ENCODE data around the gene TTLL6.

The TTLL6 gene

DNA sequence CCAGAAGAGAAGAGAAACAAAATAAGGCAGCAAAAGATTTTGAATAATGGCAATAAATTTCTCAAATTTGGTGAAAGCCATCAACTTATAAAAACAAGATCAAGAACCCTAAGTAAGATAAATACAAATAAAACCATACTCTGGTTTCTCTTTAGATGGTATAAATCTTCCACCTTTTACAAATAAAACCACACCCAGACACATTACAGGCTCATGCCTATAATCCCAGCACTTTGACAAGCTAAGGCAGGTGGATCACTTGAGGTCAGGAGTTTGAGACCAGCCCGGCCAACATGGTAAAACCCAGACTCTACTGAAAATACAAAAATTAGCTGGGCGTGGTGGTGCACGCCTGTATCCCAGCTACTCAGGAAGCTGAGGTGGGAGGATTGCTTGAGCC, 43.8 kb downstream of the TTLL6 start:
- Histone ChIP-seq H3K4me2 (ENCODE audit: insufficient read depth, low read length, poor library complexity, severe bottlenecking) (no peak overlapping the region), H3K4me1 (ENCODE audit: control insufficient read depth in 2 of 2, insufficient read depth in 1 of 2, low read depth in 1 of 2, low read length in 2 of 2) (no peaks in the 10 kb centered on the region)
- WGBS, 2 donors (ENCODE audit: extremely low coverage in 2 of 2, insufficient read length in 2 of 2, insufficient replicate concordance in 1 of 2): no CpG with 5 or more reads among the region's 3 CpGs

DNA sequence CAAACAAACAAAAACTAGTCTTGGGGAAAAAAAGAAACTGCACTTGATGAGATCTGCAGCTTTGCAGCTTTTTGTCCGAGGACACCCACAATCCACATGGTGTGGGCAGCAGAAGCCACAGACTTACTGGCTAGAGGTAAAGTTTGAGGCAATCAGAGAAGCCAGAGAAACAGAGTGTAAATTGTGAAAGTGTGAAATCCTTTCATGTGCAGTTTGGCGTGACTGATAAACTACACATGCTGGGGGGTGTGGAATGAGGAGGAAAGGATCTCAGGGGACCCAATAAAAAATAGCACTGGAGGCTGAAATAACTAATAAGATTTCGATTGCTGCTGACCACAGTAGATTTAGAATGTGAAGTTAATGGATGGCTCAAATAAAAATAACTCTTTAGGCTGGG, 46.1 kb downstream of the TTLL6 start:
- H4K91ac ChIP-seq (ENCODE audit: low read depth, low read length, poor library complexity): no peak overlapping the region
- DNase-seq (ENCODE audit: low spot score): no peak

More for the DNA sequence above, 43.8 kb downstream of the TTLL6 start:
- DNase-seq (ENCODE audit: low spot score): no peak
- H2BK12ac ChIP-seq (ENCODE audit: low read length): no peak overlapping the region
- H2AK5ac ChIP-seq (ENCODE audit: low read depth, low read length): no peak overlapping the region
- H3K27ac ChIP-seq (replicated peaks; ENCODE audit: low read length): no peak overlapping the region
- no peak overlapping the region for H3K14ac ChIP-seq (ENCODE audit: low read length)
- H4K8ac ChIP-seq (ENCODE audit: low read depth, low read length): no peak overlapping the region
- H3K23ac ChIP-seq (ENCODE audit: low read depth, low read length, poor library complexity): no peak overlapping the region
- H3K79me1 ChIP-seq (ENCODE audit: low read depth, low read length): no peaks in the 10 kb centered on the region
- no peak overlapping the region for H3K9ac ChIP-seq (ENCODE audit: low read depth, low read length, poor library complexity)
- H3K36me3 ChIP-seq (replicated peaks in 1 of 2; ENCODE audit: control insufficient read depth in 2 of 2, insufficient read depth in 2 of 2, low read length in 2 of 2): no peaks in the 10 kb centered on the region
- H2BK15ac ChIP-seq (ENCODE audit: low read length): no peak overlapping the region
- H3K27me3 ChIP-seq (ENCODE audit: control insufficient read depth in 3 of 3, insufficient read depth in 3 of 3, low read depth in 1 of 3, low read length in 3 of 3): peaks cover 0 to 10% (median 0%) of the 10 kb centered on the region in 3 experiments
- no peak overlapping the region for H2AFZ ChIP-seq (ENCODE audit: low read length)
- no peak overlapping the region for H2BK120ac ChIP-seq (ENCODE audit: low read depth, low read length)
- H3K18ac ChIP-seq (ENCODE audit: low read length): no peak overlapping the region
- no peak overlapping the region for H3K4me3 ChIP-seq (ENCODE audit: low read length in 2 of 2)
- no peak overlapping the region for H4K91ac ChIP-seq (ENCODE audit: low read depth, low read length, poor library complexity)
- no peaks in the 10 kb centered on the region for H3K9me3 ChIP-seq (replicated peaks in 1 of 2; ENCODE audit: control insufficient read depth in 2 of 2, insufficient read depth in 1 of 2, low read depth in 1 of 2, low read length in 2 of 2)
- no peak overlapping the region for H3K4ac ChIP-seq (ENCODE audit: low read length)
- no peak overlapping the region for H2BK5ac ChIP-seq (ENCODE audit: low read length)

GRCh38 chr17:48769009-48769675, 47.9 kb downstream of the TTLL6 start:
- no peak overlapping the region for H3K4me3 ChIP-seq (ENCODE audit: low read length in 2 of 2)
- no peaks in the 10 kb centered on the region for H3K9me3 ChIP-seq (replicated peaks in 1 of 2; ENCODE audit: control insufficient read depth in 2 of 2, insufficient read depth in 1 of 2, low read depth in 1 of 2, low read length in 2 of 2)
- no peak overlapping the region for H3K23ac ChIP-seq (ENCODE audit: low read depth, low read length, poor library complexity)
- H3K4me2 ChIP-seq (ENCODE audit: insufficient read depth, low read length, poor library complexity, severe bottlenecking): no peak overlapping the region
- H4K91ac ChIP-seq (ENCODE audit: low read depth, low read length, poor library complexity): no peak overlapping the region
- no peaks in the 10 kb centered on the region for H3K4me1 ChIP-seq (ENCODE audit: control insufficient read depth in 2 of 2, insufficient read depth in 1 of 2, low read depth in 1 of 2, low read length in 2 of 2)
- H2AFZ ChIP-seq (ENCODE audit: low read length): no peak overlapping the region
- no CpG with 5 or more reads among the region's 5 CpGs for WGBS, 2 donors (ENCODE audit: extremely low coverage in 2 of 2, insufficient read length in 2 of 2, insufficient replicate concordance in 1 of 2)
- H3K14ac ChIP-seq (ENCODE audit: low read length): no peak overlapping the region
- H2BK120ac ChIP-seq (ENCODE audit: low read depth, low read length): no peak overlapping the region
- H2AK5ac ChIP-seq (ENCODE audit: low read depth, low read length): no peak overlapping the region
- no peak overlapping the region for H2BK12ac ChIP-seq (ENCODE audit: low read length)
- no peak overlapping the region for H2BK5ac ChIP-seq (ENCODE audit: low read length)
- no peak overlapping the region for H3K9ac ChIP-seq (ENCODE audit: low read depth, low read length, poor library complexity)
- no peak for DNase-seq (ENCODE audit: low spot score)
- no peaks in the 10 kb centered on the region for H3K79me1 ChIP-seq (ENCODE audit: low read depth, low read length)
- peaks cover 0 to 23% (median 2%) of the 10 kb centered on the region in 3 experiments for H3K27me3 ChIP-seq (ENCODE audit: control insufficient read depth in 3 of 3, insufficient read depth in 3 of 3, low read depth in 1 of 3, low read length in 3 of 3)
- no peak overlapping the region for H3K4ac ChIP-seq (ENCODE audit: low read length)
- H2BK15ac ChIP-seq (ENCODE audit: low read length): no peak overlapping the region
- H3K18ac ChIP-seq (ENCODE audit: low read length): no peak overlapping the region
- no peaks in the 10 kb centered on the region for H3K36me3 ChIP-seq (replicated peaks in 1 of 2; ENCODE audit: control insufficient read depth in 2 of 2, insufficient read depth in 2 of 2, low read length in 2 of 2)
- no peak overlapping the region for H4K8ac ChIP-seq (ENCODE audit: low read depth, low read length)
- H3K27ac ChIP-seq (replicated peaks; ENCODE audit: low read length): no peak overlapping the region

More for the DNA sequence above, 46.1 kb downstream of the TTLL6 start:
- H3K14ac ChIP-seq (ENCODE audit: low read length): no peak overlapping the region
- H3K9me3 ChIP-seq (replicated peaks in 1 of 2; ENCODE audit: control insufficient read depth in 2 of 2, insufficient read depth in 1 of 2, low read depth in 1 of 2, low read length in 2 of 2): no peaks in the 10 kb centered on the region
- peaks cover 0 to 13% (median 0%) of the 10 kb centered on the region in 3 experiments for H3K27me3 ChIP-seq (ENCODE audit: control insufficient read depth in 3 of 3, insufficient read depth in 3 of 3, low read depth in 1 of 3, low read length in 3 of 3)
- H2AK5ac ChIP-seq (ENCODE audit: low read depth, low read length): no peak overlapping the region
- H3K4me1 ChIP-seq (ENCODE audit: control insufficient read depth in 2 of 2, insufficient read depth in 1 of 2, low read depth in 1 of 2, low read length in 2 of 2): no peaks in the 10 kb centered on the region
- H2BK15ac ChIP-seq (ENCODE audit: low read length): no peak overlapping the region
- H2BK120ac ChIP-seq (ENCODE audit: low read depth, low read length): no peak overlapping the region
- no peak overlapping the region for H3K4me3 ChIP-seq (ENCODE audit: low read length in 2 of 2)
- WGBS, 2 donors (ENCODE audit: extremely low coverage in 2 of 2, insufficient read length in 2 of 2, insufficient replicate concordance in 1 of 2): no CpG with 5 or more reads among the region's 3 CpGs
- H3K9ac ChIP-seq (ENCODE audit: low read depth, low read length, poor library complexity): no peak overlapping the region
- H4K8ac ChIP-seq (ENCODE audit: low read depth, low read length): no peak overlapping the region
- H2BK5ac ChIP-seq (ENCODE audit: low read length): no peak overlapping the region
- H3K4ac ChIP-seq (ENCODE audit: low read length): no peak overlapping the region
- H3K79me1 ChIP-seq (ENCODE audit: low read depth, low read length): no peaks in the 10 kb centered on the region
- H3K23ac ChIP-seq (ENCODE audit: low read depth, low read length, poor library complexity): no peak overlapping the region
- H3K27ac ChIP-seq (replicated peaks; ENCODE audit: low read length): no peak overlapping the region
- H3K4me2 ChIP-seq (ENCODE audit: insufficient read depth, low read length, poor library complexity, severe bottlenecking): no peak overlapping the region
- H3K36me3 ChIP-seq (replicated peaks in 1 of 2; ENCODE audit: control insufficient read depth in 2 of 2, insufficient read depth in 2 of 2, low read length in 2 of 2): no peaks in the 10 kb centered on the region
- no peak overlapping the region for H3K18ac ChIP-seq (ENCODE audit: low read length)
- no peak overlapping the region for H2AFZ ChIP-seq (ENCODE audit: low read length)
- H2BK12ac ChIP-seq (ENCODE audit: low read length): no peak overlapping the region

DNA sequence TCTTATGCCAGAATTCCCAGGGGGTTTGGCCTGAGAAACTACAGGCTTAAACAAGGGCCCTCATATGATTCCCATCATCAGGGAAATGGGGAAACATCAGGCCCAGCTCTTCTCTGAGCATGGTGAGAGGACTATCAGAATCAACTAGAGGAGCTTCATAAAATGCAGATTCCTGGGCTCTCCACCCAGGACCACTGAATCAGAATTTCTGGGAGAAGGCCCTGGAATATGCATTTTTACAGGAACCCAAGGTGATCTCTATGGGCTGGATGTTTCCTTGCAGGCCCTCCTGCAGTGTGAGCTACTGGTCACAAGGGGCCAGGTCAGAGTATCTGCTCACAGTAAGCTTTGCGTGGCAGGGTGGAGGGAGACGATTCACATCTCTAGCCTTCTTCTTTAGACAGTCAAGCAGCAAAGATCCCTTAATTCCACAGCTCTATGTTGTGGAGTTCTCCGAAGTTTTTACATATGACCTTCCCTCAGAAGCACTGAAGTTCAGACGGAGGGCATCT, 49.7 kb downstream of the TTLL6 start:
- Histone ChIP-seq H3K4me2 (ENCODE audit: insufficient read depth, low read length, poor library complexity, severe bottlenecking) (no peak overlapping the region), H3K23ac (ENCODE audit: low read depth, low read length, poor library complexity) (no peak overlapping the region), H4K91ac (ENCODE audit: low read depth, low read length, poor library complexity) (no peak overlapping the region), H2AK5ac (ENCODE audit: low read depth, low read length) (no peak overlapping the region), H3K18ac (ENCODE audit: low read length) (no peak overlapping the region), H3K9ac (ENCODE audit: low read depth, low read length, poor library complexity) (no peak overlapping the region), H3K36me3 (replicated peaks in 1 of 2; ENCODE audit: control insufficient read depth in 2 of 2, insufficient read depth in 2 of 2, low read length in 2 of 2) (no peaks in the 10 kb centered on the region), H2BK5ac (ENCODE audit: low read length) (no peak overlapping the region), H2AFZ (ENCODE audit: low read length) (no peak overlapping the region), H3K79me1 (ENCODE audit: low read depth, low read length) (no peaks in the 10 kb centered on the region), H3K27ac (replicated peaks; ENCODE audit: low read length) (no peak overlapping the region), H2BK15ac (ENCODE audit: low read length) (no peak overlapping the region), H3K4me1 (ENCODE audit: control insufficient read depth in 2 of 2, insufficient read depth in 1 of 2, low read depth in 1 of 2, low read length in 2 of 2) (no peaks in the 10 kb centered on the region), H3K4ac (ENCODE audit: low read length) (no peak overlapping the region), H3K9me3 (replicated peaks in 1 of 2; ENCODE audit: control insufficient read depth in 2 of 2, insufficient read depth in 1 of 2, low read depth in 1 of 2, low read length in 2 of 2) (no peaks in the 10 kb centered on the region), H2BK120ac (ENCODE audit: low read depth, low read length) (no peak overlapping the region), H4K8ac (ENCODE audit: low read depth, low read length) (no peak overlapping the region), H3K14ac (ENCODE audit: low read length) (no peak overlapping the region), H3K4me3 (ENCODE audit: low read length in 2 of 2) (no peak overlapping the region), H2BK12ac (ENCODE audit: low read length) (no peak overlapping the region), H3K27me3 (ENCODE audit: control insufficient read depth in 3 of 3, insufficient read depth in 3 of 3, low read depth in 1 of 3, low read length in 3 of 3) (peaks cover 0 to 40% (median 6%) of the 10 kb centered on the region in 3 experiments)
- WGBS, 2 donors (ENCODE audit: extremely low coverage in 2 of 2, insufficient read length in 2 of 2, insufficient replicate concordance in 1 of 2): no CpG with 5 or more reads among the region's 4 CpGs
- DNase-seq (ENCODE audit: low spot score): no peak
